HS-27A (cell line): ENCODE measurements around the gene MAST1.
"Not testable (repeated sequence)": the region's sequence is repeated elsewhere in the genome, so short reads cannot be mapped to it uniquely, and the experiment has no call there.

ENCODE experiments used
- DNase-seq: peaks from one replicate; pipeline ENCODE4 v3.0.0-alpha.2; 2012; ENCODE audit warnings: low read depth, missing footprints

MAST1 gene

GRCh38 chr19:12800923-12801465 is 37.3 kb upstream of the MAST1 start:
- no peak for DNase-seq

DNA sequence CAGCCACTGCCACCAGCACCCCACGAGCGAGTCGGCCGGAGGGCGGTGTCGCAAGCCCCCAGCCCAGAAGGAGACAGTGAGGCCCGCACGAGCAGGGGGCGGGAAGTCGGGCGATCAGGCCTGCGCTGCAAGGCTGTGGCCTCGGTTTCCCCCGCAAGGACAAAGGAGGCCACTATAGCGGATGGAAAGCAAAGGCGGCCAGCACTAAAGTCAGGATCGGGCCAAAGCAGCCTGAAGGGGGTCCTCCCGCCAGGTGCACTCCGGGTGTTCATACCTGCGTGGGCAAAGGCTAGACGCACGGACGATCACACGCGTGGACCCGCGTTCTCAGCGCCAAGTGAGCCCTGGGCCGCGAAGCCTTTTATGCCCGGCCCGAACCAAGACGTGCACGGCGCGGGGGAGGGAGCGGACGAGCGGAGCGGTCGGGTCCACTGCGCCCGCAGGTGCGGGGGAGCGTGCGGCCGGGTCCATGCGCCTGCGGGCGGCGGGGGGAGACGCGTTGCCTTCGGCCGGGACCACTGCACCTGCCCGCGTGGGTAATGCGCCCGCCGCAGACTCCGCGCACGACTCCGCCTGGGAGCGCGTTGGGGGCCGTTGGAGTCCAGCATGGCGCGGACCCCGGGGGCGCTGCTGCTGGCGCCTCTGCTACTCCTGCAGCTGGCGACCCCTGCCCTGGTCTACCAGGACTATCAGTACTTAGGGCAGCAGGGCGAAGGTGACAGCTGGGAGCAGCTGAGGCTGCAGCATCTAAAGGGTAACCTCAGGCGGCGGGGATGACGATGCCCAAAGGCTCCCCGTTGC is 36.6 kb upstream of the MAST1 start, which contains the start of the genes PRDX2 and THSD8:
TSS of gene PRDX2 (minus strand) at position 335 of the 801 bp plus-strand sequence. CDS start 539 bp downstream, outside the sequence.
TSS of gene THSD8 (plus strand) at position 604 of the 801 bp plus-strand sequence. CDS start at position 607, 3 bp downstream.
- no peak for DNase-seq

DNA sequence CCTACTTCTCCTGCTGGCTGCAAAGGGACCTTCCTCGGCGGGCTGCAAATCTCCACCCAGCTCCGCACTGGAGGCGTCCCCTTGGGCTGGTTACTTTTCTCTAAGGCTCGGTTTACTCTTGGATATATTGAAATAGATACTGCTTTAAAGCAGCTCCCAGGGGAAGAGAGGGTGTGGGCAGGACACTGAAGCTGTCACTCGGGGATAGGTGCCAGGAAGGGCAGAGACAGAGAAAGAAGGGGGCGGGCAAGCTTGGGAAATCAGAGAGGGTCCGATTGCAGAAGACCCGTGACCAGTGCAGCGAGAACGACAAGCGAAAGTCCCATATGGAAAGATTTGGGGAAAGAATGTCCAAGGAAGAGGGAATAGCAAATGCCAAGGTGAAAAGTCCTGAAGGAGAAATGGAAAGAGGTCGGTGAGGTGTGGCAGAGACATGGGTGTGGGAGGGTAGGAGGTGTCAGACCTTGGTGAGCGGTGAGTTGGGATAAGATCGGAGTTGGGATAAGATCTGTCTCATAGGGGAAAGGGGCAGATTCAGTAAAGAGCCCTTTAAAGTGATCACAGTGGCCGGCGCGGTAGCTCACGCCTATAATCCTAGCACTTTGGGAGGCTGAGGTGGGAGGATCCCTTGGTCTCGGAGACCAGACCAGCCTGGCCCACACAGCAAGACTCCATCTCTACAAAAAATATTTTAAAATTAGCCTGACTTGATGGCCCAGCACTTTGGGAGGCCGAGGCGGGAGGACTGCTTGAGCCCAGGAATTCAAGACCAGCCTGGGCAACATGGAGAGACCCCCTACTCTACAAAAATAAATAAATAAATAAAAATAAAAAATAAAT is 35.8 kb upstream of the MAST1 start:
- no peak for DNase-seq

GRCh38 chr19:12804051-12804450 is 34.3 kb upstream of the MAST1 start:
- DNase-seq = no peak

DNA sequence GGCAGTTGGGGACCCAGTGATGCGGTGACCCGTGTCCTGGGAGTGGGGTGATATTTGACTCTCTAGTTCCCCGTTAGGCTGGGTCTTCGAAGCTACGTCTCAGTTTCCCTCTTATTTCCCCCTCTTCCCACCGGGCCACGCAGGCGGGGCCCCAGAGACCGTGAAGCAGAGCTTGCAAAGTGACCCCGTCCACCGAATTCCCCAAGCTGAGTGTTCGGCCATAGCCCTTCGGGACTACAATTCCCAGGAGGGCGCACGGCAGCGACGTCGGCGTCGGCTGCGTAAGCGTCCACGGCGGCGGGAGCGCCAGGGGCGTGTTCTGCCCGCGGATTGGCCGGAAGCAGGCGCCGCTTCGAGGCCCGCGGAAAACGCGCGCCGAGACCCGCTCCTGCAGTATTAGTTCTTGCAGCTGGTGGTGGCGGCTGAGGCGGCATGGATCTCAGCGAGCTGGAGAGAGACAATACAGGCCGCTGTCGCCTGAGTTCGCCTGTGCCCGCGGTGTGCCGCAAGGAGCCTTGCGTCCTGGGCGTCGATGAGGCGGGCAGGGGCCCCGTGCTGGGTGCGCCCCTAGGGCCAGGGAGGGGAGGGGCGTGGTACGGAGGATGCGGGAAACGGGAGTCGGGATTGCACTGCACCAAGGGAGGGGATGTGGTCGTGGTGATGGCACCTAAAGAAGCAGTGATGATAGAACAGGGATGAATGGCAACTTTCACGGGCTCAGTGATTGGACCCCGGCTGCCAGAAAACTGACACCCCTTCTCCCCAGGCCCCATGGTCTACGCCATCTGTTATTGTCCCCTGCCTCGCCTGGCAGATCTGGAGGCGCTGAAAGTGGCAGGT is 31.9 kb upstream of the MAST1 start, which contains the start of gene RNASEH2A:
TSS of gene RNASEH2A (plus strand) at position 343 of the 840 bp plus-strand sequence. CDS start at position 433, 90 bp downstream.
- DNase-seq = no peak

GRCh38 chr19:12815088-12815487 is 23.2 kb upstream of the MAST1 start:
- DNase-seq = no peak

- DNase-seq = not testable (repeated sequence)
Observed at GRCh38 chr19:12817188-12817587, 21.1 kb upstream of the MAST1 start.

DNA sequence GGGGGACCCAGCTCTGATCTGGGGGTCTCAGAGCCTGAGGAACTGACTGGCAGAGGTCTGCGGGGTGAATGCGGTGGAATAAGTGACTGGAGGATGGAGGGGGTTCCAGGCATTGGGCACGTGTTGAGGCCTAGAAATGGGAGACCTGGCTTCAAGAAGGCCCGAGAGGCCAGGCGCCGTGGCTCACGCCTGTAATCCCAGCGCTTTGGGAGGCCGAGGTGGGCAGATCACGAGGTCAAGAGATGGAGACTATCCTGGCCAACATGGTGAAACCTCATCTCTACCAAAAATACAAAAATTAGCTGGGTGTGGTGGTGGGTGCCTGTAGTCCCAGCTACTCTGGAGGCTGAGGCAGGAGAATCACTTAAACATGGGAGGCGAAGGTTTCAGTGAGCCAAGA is 20.5 kb upstream of the MAST1 start:
- not testable (repeated sequence) for DNase-seq

DNA sequence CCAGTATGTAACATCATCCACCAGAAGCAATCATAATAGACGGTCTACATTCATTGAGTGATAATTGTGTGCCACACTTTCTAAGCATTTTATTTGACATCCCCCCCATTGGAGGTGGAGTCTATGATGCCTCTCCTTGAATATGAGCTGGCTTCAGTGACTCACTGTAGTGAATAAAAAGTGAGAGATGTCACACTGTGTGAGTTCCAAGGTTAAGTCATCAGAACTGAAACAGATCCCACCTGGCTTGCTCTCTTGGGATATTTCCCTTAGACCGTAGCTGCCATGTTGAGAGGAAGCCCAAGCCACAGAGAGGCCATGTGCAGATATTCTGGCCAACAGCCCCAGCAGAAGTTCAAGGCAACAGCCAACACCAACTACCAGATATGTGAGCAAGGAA is 16.6 kb upstream of the MAST1 start:
- DNase-seq = no peak

- DNase-seq = no peak
Observed at GRCh38 chr19:12825254-12826131, 12.8 kb upstream of the MAST1 start.

DNA sequence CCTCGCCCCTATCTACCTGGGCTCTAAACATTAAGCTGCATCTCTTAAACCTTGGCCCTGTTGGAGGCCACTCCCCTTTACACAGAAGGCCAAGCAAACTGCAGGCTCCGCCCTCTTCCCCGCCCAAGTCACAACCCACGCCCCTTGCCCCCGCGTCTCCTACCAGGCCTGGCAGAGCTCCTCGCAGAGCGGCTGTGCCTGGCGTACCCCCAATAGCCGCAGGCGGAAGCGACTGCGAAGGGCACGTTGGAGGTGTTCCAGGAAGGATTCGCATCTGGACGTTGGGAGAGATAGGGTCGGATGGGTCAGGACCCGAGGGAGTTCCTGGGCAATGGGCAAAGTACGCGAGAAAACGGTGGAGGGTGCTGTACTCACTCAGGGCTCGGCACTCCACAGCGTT is 9.8 kb upstream of the MAST1 start:
- no peak for DNase-seq

GRCh38 chr19:12833418-12833737 is 4.9 kb upstream of the MAST1 start:
- no peak for DNase-seq

GRCh38 chr19:12833738-12834565 is 4.4 kb upstream of the MAST1 start:
- no peak for DNase-seq

DNA sequence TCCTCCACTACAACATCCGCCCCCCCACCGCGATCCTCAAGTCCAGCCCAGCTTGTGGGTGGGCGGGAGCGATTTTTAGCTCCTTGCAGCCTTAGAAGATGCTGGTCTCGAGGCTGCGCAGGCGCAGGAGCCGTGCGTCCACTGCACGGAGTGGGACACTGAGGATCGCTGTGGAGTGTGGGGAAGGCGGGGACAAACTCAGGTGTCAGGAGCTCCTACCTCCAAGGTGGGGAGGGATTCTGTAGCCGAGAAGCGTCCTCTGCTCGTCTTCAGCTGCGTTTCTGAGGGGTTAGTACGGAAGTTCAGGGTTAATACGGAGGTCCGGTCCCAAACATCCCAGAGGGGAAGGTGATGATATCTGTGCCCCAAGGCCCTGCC is 3.8 kb upstream of the MAST1 start, which contains the start of gene RTBDN:
TSS of gene RTBDN (minus strand) at position 14 of the 378 bp plus-strand sequence. CDS start 4,600 bp downstream, outside the sequence.
- DNase-seq = no peak

- DNase-seq = no peak
Observed at GRCh38 chr19:12834976-12835757, 3.1 kb upstream of the MAST1 start.

GRCh38 chr19:12836529-12836863 is 1.8 kb upstream of the MAST1 start:
- no peak for DNase-seq

- DNase-seq = no peak
Observed at GRCh38 chr19:12837225-12837624, 1.1 kb upstream of the MAST1 start.

DNA sequence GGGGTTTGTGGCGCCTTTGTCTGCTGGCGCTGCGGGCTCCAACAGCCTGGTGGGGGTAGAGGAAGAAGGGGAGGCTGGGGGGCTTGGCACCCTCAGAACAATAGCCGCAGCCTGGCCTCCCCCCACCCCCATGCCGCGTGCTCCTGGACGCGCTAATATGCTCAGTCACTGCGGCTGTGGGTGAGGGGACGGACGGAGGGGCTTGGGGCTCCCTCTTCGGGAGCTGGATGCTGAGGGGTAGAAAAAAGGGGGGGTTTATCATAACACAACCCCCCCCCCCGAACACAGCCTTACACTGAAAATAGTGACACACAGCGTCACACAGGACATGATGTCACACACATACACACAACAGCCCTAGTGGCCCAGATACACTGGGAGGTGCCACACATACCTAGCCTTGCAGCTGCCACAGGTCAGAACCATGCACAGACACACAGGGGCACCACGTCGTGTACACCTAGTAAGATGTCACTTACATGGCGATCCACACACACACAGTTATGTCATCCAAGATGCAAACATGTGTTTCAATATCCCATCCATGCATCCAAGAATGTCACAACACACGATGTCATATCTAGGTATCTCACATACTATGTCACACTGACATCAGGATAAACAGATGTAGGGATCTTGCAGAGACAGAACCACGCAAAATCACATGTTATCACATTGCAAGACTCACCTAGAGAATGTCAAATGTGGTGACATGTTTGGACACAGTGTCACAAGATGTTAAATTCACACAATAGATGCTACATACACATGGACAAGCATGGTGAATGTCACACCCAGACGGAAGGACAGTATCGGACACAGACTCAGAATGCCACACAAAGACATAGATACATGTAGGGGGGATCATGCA is 806 bp downstream of the MAST1 start:
- no peak for DNase-seq
